ENCODE data around the gene FAM107B.

DNA sequence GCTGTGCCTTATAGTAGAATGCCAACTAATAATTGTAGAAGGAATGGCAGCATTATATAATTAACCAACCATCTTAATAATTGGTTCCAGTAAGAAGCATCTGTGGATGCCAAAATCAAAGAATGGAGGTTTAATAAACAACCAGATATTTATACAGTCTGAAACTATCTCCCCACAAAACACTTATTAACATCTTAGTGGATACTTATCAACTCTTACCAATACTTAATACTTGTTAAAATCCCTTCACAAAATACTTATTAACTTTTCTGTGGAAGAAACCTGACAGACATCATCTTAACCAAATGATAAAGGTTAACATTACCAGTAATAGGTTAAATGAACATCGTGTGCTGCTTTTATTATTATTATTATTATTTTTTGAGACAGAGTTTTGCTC is 29.1 kb upstream of the FAM107B start:
- TF ChIP-seq EP300 (IDR thresholded peaks at IDR 0.05), result no peak
- TF ChIP-seq POLR2A (IDR thresholded peaks at IDR 0.05), result no peak

All from suprapubic skin (tissue), 2 donors.